Muscle of arm (tissue), 12 donors: ENCODE data around the gene ZNF236. TPM values are rescaled to one million over a fixed set of nuclear protein-coding genes. Genes with fewer than 3 reads are reported as not detected.

ENCODE experiments used
- DNase-seq: peaks from one replicate; pipeline ENCODE4 v3.0.0-alpha.2; 2013
- polyA plus RNA-seq, 12 donors: library from polyadenylated mRNA; unstranded; fragments of 120-200 nt; gene quantifications; one replicate each; pipeline ENCODE4 v1.2.1, GENCODE V29; 2013; ENCODE audit not compliant: insufficient read length in 12 of 12

Gene ZNF236
- polyA plus RNA-seq, 12 donors = 5.9 to 14.8 (median 7.3) TPM; not detected in 1

GRCh38 chr18:76908277-76908676 lies 85.9 kb downstream of the ZNF236 start:
- DNase-seq = no peak

- no peak for DNase-seq
Measured at GRCh38 chr18:76909439-76909838, 87.1 kb downstream of the ZNF236 start.

- DNase-seq = no peak
Measured at GRCh38 chr18:76911440-76911839, 89.1 kb downstream of the ZNF236 start.

GRCh38 chr18:76913583-76913982 lies 91.2 kb downstream of the ZNF236 start:
- DNase-seq = no peak

- DNase-seq = no peak
Measured at GRCh38 chr18:76914314-76914713, 92.0 kb downstream of the ZNF236 start.

- no peak for DNase-seq
Measured at GRCh38 chr18:76914796-76915195, 92.4 kb downstream of the ZNF236 start.

GRCh38 chr18:76915456-76915855 lies 93.1 kb downstream of the ZNF236 start:
- no peak for DNase-seq

GRCh38 chr18:76920974-76921373 lies 98.6 kb downstream of the ZNF236 start:
- no peak for DNase-seq

GRCh38 chr18:76922107-76922506 lies 99.8 kb downstream of the ZNF236 start:
- DNase-seq = peak; percentile 35

GRCh38 chr18:76923485-76924085 lies 101.2 kb downstream of the ZNF236 start:
- no peak for DNase-seq

GRCh38 chr18:76925501-76925900 lies 103.1 kb downstream of the ZNF236 start:
- no peak for DNase-seq

- DNase-seq = no peak
Measured at GRCh38 chr18:76927223-76927725, 104.9 kb downstream of the ZNF236 start.

- no peak for DNase-seq
Measured at GRCh38 chr18:76928179-76928868, 106.0 kb downstream of the ZNF236 start.

- DNase-seq = no peak
Measured at GRCh38 chr18:76931171-76931570, 108.8 kb downstream of the ZNF236 start.

GRCh38 chr18:76932026-76932819 lies 109.9 kb downstream of the ZNF236 start:
- no peak for DNase-seq

GRCh38 chr18:76935722-76936337 lies 113.5 kb downstream of the ZNF236 start:
- DNase-seq = no peak

- DNase-seq = no peak
Measured at GRCh38 chr18:76936877-76937276, 114.5 kb downstream of the ZNF236 start.

GRCh38 chr18:76937597-76937996 lies 115.2 kb downstream of the ZNF236 start:
- no peak for DNase-seq

GRCh38 chr18:76938619-76939018 lies 116.3 kb downstream of the ZNF236 start:
- DNase-seq = no peak

- no peak for DNase-seq
Measured at GRCh38 chr18:76941284-76941683, 118.9 kb downstream of the ZNF236 start.

GRCh38 chr18:76943542-76944339 lies 121.4 kb downstream of the ZNF236 start:
- DNase-seq = no peak
